ENCODE measurements around the gene HRNR. TPM values are rescaled to one million over a fixed set of nuclear protein-coding genes. Genes with fewer than 3 reads are reported as not detected.

The HRNR gene
- polyA plus RNA-seq, 4 donors, result 0.13 to 1.1 (median 0.56) TPM

Other genes with a start within 250 kb of the HRNR start
- 100 to 1,000 TPM; 216 to 626 (median 267) TPM for gene S100A10, start 230.3 kb downstream of the HRNR start, polyA plus RNA-seq (ENCODE audit: insufficient read length in 4 of 4)
- 100 to 1,000 TPM; 278 to 306 (median 291) TPM for gene S100A11, start 187.2 kb downstream of the HRNR start, polyA plus RNA-seq (ENCODE audit: insufficient read length in 4 of 4)
- not detected for gene TCHHL1, start 135.1 kb downstream of the HRNR start, polyA plus RNA-seq (ENCODE audit: insufficient read length in 4 of 4)
- under 1 TPM; 0.05 to 0.14 (median 0.07) TPM for gene TCHH, start 108.7 kb downstream of the HRNR start, polyA plus RNA-seq (ENCODE audit: insufficient read length in 4 of 4)
- gene RPTN, start 65.0 kb downstream of the HRNR start, polyA plus RNA-seq (ENCODE audit: insufficient read length in 4 of 4), result not detected
- gene FLG, start 101.0 kb upstream of the HRNR start, polyA plus RNA-seq (ENCODE audit: insufficient read length in 4 of 4), result 1 to 10 TPM; 2.0 to 3.0 (median 2.6) TPM
- under 1 TPM; 0.05 to 0.20 (median 0.15) TPM for gene FLG2, start 135.8 kb upstream of the HRNR start, polyA plus RNA-seq (ENCODE audit: insufficient read length in 4 of 4)
- not detected for gene CRNN, start 190.1 kb upstream of the HRNR start, polyA plus RNA-seq (ENCODE audit: insufficient read length in 4 of 4)